RWPE2 (cell line): ENCODE data around the gene TACR2.

Experiments
- ATAC-seq: fragments of 200-7000 bp; cut with Tn5 transposase; 3 replicates; pipeline ENCODE4 v1.9.1; 2021; ENCODE audit warnings: low read depth
- DNase-seq: peaks from one replicate; pipeline ENCODE4 v3.0.0-alpha.2; 2020; ENCODE audit warnings: low spot score
- H3K27ac ChIP-seq: fragments of 450-650 bp; 2 replicates; pipeline ENCODE4 v1.5.1; 2017; ENCODE audit warnings: mild to moderate bottlenecking; ENCODE audit not compliant: poor library complexity, severe bottlenecking
- H3K27me3 ChIP-seq: fragments of 250-450 bp; sonication (Bioruptor Pico); 2 replicates; pipeline ENCODE4 v1.5.1; 2021; ENCODE audit warnings: mild to moderate bottlenecking, moderate library complexity; ENCODE audit not compliant: insufficient read depth, poor library complexity, severe bottlenecking
- H3K36me3 ChIP-seq: fragments of 250-450 bp; sonication (Bioruptor Pico); 2 replicates; pipeline ENCODE4 v1.5.1; 2020; ENCODE audit warnings: low read depth, mild to moderate bottlenecking, moderate library complexity
- H3K4me1 ChIP-seq: fragments of 250-450 bp; sonication (Bioruptor Pico); 2 replicates; pipeline ENCODE4 v1.5.1; 2021; ENCODE audit warnings: mild to moderate bottlenecking, moderate library complexity; ENCODE audit not compliant: insufficient read depth, poor library complexity, severe bottlenecking
- H3K4me3 ChIP-seq: fragments of 250-450 bp; sonication (Bioruptor Pico); 2 replicates; pipeline ENCODE4 v1.5.1; 2021; ENCODE audit warnings: mild to moderate bottlenecking, moderate library complexity; ENCODE audit not compliant: severe bottlenecking
- H3K9me3 ChIP-seq: fragments of 250-450 bp; sonication (Bioruptor Pico); 2 replicates; pipeline ENCODE4 v1.5.1; 2021; ENCODE audit warnings: mild to moderate bottlenecking, moderate library complexity; ENCODE audit not compliant: severe bottlenecking
- TF ChIP-seq, protein P1 (sequence below): fragments of 450-650 bp; IDR thresholded peaks from one replicate; pipeline ENCODE4 v1.5.1; 2017; ENCODE audit warnings: mild to moderate bottlenecking, moderate library complexity; ENCODE audit not compliant: poor library complexity, severe bottlenecking

The TACR2 gene

DNA sequence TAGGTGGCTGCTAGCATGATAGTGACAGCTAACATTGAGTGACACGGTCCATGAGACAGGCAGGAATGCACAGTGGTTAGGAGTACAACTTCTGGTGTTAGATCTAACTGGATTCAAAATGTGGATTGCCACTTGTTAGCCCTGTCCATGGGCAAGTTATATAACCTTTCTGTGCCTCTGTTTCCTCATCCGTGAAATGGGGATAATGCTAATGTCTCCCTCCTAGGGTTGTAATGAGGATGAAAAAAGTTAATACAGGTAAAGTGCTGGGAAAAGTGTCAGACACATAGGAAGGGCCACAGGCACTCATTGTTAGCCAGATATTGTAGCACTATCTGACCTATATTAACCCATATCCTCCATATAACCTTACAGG is 41.8 kb downstream of the TACR2 start:
- no peaks in the 10 kb centered on the region for H3K27me3 ChIP-seq
- H3K36me3 ChIP-seq = peaks cover 89% of the 10 kb centered on the region
- H3K4me1 ChIP-seq = peaks cover 4% of the 10 kb centered on the region
- no peak overlapping the region for H3K4me3 ChIP-seq
- ATAC-seq = no peak
- DNase-seq = no peak
- no peak overlapping the region for H3K27ac ChIP-seq
- TF ChIP-seq, protein P1, sequence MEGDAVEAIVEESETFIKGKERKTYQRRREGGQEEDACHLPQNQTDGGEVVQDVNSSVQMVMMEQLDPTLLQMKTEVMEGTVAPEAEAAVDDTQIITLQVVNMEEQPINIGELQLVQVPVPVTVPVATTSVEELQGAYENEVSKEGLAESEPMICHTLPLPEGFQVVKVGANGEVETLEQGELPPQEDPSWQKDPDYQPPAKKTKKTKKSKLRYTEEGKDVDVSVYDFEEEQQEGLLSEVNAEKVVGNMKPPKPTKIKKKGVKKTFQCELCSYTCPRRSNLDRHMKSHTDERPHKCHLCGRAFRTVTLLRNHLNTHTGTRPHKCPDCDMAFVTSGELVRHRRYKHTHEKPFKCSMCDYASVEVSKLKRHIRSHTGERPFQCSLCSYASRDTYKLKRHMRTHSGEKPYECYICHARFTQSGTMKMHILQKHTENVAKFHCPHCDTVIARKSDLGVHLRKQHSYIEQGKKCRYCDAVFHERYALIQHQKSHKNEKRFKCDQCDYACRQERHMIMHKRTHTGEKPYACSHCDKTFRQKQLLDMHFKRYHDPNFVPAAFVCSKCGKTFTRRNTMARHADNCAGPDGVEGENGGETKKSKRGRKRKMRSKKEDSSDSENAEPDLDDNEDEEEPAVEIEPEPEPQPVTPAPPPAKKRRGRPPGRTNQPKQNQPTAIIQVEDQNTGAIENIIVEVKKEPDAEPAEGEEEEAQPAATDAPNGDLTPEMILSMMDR = no peak
- no peaks in the 10 kb centered on the region for H3K9me3 ChIP-seq

DNA sequence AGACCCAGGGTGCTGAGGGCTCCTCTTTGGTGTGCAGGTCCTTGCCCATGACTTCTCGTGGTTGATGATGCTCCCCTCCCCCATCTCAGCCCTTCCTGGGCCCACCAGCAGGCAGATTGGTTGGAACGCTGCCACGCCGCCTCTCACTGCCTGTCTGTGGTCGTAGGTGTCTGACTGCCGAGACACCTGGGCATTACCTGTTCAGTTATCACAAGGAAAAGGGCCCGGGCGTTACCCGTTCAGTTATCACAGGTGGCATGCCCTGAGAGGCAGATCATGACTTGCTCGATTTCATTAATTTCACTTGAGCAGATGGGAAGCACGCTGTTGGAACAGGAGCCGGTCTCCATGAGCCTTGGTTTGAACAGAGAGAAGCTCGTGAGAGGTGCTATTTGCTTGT is 42.5 kb downstream of the TACR2 start:
- DNase-seq (no peak), ATAC-seq (no peak)
- Histone ChIP-seq H3K27me3 (no peaks in the 10 kb centered on the region), H3K4me3 (no peak overlapping the region), H3K27ac (no peak overlapping the region), H3K4me1 (peaks cover 4% of the 10 kb centered on the region), H3K36me3 (peaks cover 89% of the 10 kb centered on the region), H3K9me3 (no peaks in the 10 kb centered on the region)
- TF ChIP-seq, protein P1 = no peak

DNA sequence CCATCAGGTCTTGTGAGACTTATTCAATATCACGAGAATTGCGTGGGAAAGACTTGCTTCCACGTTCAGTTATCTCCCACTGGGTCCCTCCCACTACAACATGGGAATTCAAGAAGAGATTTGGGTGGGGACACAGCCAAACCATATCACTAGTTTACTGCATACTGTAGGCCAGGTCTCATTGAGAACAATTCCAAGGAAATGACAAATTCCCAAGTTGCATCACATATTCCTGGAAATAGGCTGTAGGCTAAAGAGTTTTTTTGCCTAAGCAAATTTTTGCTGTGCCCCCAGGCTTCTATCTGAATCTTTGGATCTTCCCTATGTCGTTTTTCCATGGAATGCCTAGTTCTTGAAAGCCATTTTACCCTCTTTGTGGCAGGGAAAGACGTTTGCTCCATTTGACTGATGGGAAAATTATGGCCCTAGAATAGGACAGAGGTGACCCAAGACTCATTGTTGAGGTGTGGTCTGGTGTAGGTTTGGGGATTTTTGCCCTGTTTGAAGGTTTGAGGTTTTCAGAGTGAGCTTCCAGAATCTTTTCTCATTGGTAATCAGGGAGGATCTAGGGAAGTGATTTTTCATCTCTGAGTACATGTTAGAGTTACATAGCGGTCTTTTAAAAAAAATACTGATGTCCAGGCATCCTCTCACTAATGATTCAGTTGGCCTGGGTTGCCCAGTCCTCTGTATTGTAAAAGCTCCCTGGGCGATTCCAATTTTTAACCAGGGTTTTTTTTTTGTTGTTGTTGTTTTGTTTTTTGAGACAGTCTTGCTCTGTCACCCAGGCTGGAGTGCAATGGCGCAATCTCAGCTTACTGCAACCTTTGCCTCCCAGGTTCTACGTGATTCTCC is 44.4 kb downstream of the TACR2 start:
- Histone ChIP-seq H3K4me1 (peaks cover 4% of the 10 kb centered on the region), H3K9me3 (no peaks in the 10 kb centered on the region), H3K27ac (peak overlapping the region; percentile 32), H3K27me3 (no peaks in the 10 kb centered on the region), H3K36me3 (peaks cover 87% of the 10 kb centered on the region), H3K4me3 (no peak overlapping the region)
- TF ChIP-seq, protein P1 = no peak
- DNase-seq (no peak), ATAC-seq (peak; percentile 38; the same call in 2 of the 3 replicates)

DNA sequence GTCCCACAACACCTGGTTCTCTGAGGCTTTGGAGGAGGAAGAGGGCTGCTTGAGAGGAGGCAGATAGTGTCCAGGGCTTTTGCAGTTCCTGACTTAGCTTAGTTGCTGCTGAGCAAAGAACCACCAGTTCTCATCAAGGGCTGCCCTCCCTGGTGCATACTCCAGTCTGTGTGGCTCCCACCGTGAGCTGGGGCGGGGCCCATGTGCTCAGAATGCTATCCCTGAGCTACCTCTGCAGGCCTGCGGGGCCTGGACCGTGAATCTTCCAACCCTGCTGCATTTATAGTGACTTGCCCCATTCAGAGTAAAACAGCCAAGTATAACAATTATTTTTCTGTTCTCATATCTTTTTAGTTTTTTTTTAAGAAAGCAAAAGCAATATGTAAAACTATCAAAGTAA is 49.2 kb downstream of the TACR2 start:
- H3K36me3 ChIP-seq = peaks cover 95% of the 10 kb centered on the region

DNA sequence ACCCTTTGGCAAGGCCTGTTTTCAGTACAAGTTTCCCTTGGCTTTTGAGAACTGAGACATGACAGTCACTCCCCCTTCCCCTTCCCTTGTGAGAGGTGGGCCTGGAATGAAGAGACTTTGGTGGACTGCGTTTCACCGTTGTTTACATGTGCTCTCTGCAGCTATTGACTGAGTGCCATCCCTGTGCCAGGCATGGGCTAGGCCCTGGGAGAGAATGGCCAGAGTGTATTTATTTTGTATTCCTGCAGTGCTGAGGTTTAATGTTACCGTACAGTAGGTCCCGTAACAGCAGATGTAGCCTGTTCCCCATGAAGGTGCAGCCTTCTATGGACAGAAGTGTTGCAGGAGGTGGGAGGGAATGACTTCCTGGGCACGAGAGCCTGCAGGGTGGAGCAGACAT is 50.0 kb downstream of the TACR2 start:
- no peak overlapping the region for H3K4me3 ChIP-seq
- no peak for ATAC-seq
- H3K27ac ChIP-seq = no peak overlapping the region
- TF ChIP-seq, protein P1 = no peak
- DNase-seq = no peak
- H3K36me3 ChIP-seq = peaks cover 94% of the 10 kb centered on the region
- H3K27me3 ChIP-seq = no peaks in the 10 kb centered on the region
- H3K9me3 ChIP-seq = no peaks in the 10 kb centered on the region
- H3K4me1 ChIP-seq = peaks cover 18% of the 10 kb centered on the region

More for the DNA sequence above, 49.2 kb downstream of the TACR2 start:
- Histone ChIP-seq H3K27me3 (no peaks in the 10 kb centered on the region), H3K27ac (no peak overlapping the region), H3K4me1 (peaks cover 15% of the 10 kb centered on the region), H3K4me3 (no peak overlapping the region), H3K9me3 (no peaks in the 10 kb centered on the region)
- ATAC-seq = no peak
- no peak for DNase-seq
- TF ChIP-seq, protein P1 = no peak
